ENCODE results near the gene MYT1.
"Not testable (repeated sequence)": the region's sequence is repeated elsewhere in the genome, so short reads cannot be mapped to it uniquely, and the experiment has no call there.

Gene MYT1

GRCh38 chr20:64278317-64278681, 114.0 kb downstream of the MYT1 start:
- no peak for TF ChIP-seq Cebpa-rat (IDR thresholded peaks at IDR 0.05)
- Histone ChIP-seq H3K9ac (no peak overlapping the region), H4K20me1 (peaks cover 0 to 17% (median 2%) of the 10 kb centered on the region in 11 experiments; a peak in 9 of 22 replicates), H3K4me1 (peaks cover 0 to 13% (median 8%) of the 10 kb centered on the region in 10 experiments; a peak in 10 of 20 replicates), H3K4me2 (peak overlapping the region in 1 of 11 experiments; percentile 32; a peak in 1 of 22 replicates), H3K36me3 (peaks cover 10 to 38% (median 20%) of the 10 kb centered on the region in 11 experiments), H3K27ac (no peak overlapping the region), H3K4me3 (no peak overlapping the region), H3K9me3 (replicated peaks in 1 of 11) (no peaks in the 10 kb centered on the region), H3K27me3 (no peaks in the 10 kb centered on the region)

DNA sequence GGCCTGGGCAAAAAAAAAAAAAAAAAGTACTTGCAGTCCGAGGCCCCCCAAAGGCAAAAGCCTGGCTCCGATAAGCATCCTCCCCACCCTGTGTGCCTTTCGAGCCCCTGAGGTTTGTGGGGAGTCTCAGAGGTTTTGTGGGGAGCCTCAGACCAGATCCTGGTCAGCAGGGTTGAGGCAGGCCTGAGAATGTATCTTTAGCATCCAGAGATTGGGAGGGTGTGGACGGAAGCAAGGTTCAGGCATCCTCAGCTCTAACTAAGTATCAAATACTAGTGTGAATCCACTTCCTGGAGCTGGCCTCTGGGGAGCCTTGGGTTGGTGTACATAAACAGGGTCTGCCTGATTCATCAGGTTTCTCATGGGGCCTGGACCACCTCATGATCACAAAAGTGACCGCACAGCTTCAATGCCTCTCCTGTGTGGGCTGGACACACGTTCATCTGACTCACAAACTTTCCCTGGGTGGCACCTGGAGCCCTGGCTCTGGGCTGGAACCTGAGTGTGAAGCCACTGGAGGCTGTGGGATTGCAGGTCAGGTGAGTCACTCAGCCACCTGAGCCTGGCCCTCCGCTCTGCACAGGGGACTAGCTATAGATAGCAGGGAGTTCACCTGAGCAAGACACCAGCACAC, 115.7 kb downstream of the MYT1 start:
- H3K4me1 ChIP-seq = peaks cover 0 to 13% (median 8%) of the 10 kb centered on the region in 10 experiments; a peak in 10 of 20 replicates
- H3K4me3 ChIP-seq = no peak overlapping the region
- no peak overlapping the region for H3K27ac ChIP-seq
- H3K4me2 ChIP-seq = peak overlapping the region in 5 of 11 experiments; percentile 2 to 28 (median 12); a peak in 4 of 22 replicates
- H4K20me1 ChIP-seq = peaks cover 0 to 6% (median 0%) of the 10 kb centered on the region in 11 experiments; a peak in 3 of 22 replicates
- H3K9me3 ChIP-seq (replicated peaks in 1 of 11) = peaks cover 0 to 6% (median 4%) of the 10 kb centered on the region in 11 experiments; a peak in 13 of 22 replicates
- H3K36me3 ChIP-seq = peaks cover 4 to 21% (median 7%) of the 10 kb centered on the region in 11 experiments; a peak in 10 of 22 replicates
- H3K9ac ChIP-seq = no peak overlapping the region
- TF ChIP-seq Cebpa-rat (IDR thresholded peaks at IDR 0.05) = no peak
- H3K27me3 ChIP-seq = no peaks in the 10 kb centered on the region

GRCh38 chr20:64280460-64280843, 116.2 kb downstream of the MYT1 start:
- Histone ChIP-seq H3K9me3 (replicated peaks in 1 of 11) (peaks cover 0 to 11% (median 9%) of the 10 kb centered on the region in 11 experiments; a peak in 17 of 22 replicates), H3K4me2 (no peak overlapping the region), H3K27ac (no peak overlapping the region), H3K4me3 (no peak overlapping the region), H3K9ac (no peak overlapping the region), H3K36me3 (peaks cover 4 to 19% (median 7%) of the 10 kb centered on the region in 11 experiments; a peak in 9 of 22 replicates), H4K20me1 (peaks cover 0 to 6% (median 0%) of the 10 kb centered on the region in 11 experiments; a peak in 3 of 22 replicates), H3K27me3 (no peaks in the 10 kb centered on the region), H3K4me1 (peaks cover 0 to 13% (median 8%) of the 10 kb centered on the region in 10 experiments; a peak in 10 of 20 replicates)
- TF ChIP-seq Cebpa-rat (IDR thresholded peaks at IDR 0.05) = no peak

DNA sequence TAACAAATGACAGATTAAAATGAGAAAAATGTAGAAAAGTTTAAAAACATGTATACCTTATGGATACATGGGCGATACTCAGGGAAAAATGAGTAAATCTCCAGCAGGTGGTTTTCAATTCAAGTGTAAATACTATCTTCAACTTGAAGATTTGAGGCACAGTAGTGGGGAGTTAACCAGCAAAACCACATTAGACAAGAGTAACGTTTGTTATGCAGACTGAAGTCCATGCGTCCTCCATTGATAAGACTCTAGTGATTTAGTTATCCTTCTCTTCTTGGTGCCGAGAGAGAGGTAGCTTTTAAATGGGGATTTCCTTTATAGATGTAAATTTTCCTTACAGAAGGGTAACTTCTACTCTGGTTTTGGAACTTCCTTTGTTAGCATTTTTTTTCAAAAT, 119.4 kb downstream of the MYT1 start:
- Histone ChIP-seq H3K36me3 (no peaks in the 10 kb centered on the region), H3K9me3 (replicated peaks in 1 of 11) (peaks cover 9 to 21% (median 20%) of the 10 kb centered on the region in 11 experiments; a peak in 21 of 22 replicates), H3K27me3 (no peaks in the 10 kb centered on the region), H3K4me3 (no peak overlapping the region), H3K9ac (no peak overlapping the region), H3K4me2 (no peak overlapping the region), H3K27ac (no peak overlapping the region), H3K4me1 (peaks cover 0 to 13% (median 4%) of the 10 kb centered on the region in 10 experiments; a peak in 8 of 20 replicates), H4K20me1 (no peaks in the 10 kb centered on the region)
- no peak for TF ChIP-seq Cebpa-rat (IDR thresholded peaks at IDR 0.05)

DNA sequence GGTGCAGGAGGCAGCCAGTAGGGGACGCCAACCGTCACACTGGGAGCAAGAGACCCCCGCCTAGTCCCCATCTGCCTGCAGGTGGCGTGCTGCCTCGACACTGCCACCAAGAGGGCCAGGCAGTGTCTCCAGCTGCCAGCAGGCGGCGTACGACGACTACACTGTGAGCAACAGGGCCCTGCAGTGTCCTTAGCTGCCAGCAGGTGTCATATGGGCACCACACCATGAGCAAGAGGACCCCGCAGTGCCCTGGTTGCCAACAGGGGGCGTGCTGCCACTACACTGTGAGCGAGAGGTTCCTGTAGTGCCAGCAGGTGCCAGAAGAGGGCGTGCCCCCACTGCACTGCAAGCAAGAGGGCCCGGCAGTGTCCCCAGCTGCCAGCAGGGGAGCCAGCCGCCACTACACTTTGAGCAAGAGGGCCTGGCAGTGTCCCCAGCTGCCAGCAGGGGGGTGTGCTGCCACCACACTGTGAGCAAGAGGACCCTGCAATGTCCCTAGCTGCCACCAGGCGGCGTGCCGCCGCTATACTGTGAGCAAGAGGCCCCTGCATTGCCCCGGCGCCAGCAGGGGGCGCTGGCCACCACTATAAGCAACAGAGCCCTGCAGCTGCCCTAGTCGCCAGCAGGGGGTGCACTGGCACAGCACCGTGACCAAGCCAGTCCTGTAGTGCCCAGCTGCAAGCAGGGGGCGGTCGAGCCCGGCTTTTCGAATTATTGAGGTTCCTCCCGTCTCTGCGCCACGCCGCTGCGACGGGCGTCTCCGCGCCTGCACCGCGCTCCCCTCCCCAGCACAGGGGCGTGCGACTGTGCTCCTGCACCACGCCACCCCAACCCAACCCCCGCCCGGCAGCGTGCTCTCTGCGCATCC, 121.6 kb downstream of the MYT1 start:
- peaks cover 9 to 21% (median 20%) of the 10 kb centered on the region in 11 experiments; a peak in 21 of 22 replicates for H3K9me3 ChIP-seq (replicated peaks in 1 of 11)
- H3K4me2 ChIP-seq = not testable (repeated sequence)

GRCh38 chr20:64286447-64287263, 122.4 kb downstream of the MYT1 start:
- not testable (repeated sequence) for H3K4me3 ChIP-seq, H3K4me2 ChIP-seq, H3K27ac ChIP-seq, H3K9ac ChIP-seq, H3K36me3 ChIP-seq, H3K27me3 ChIP-seq, H3K4me1 ChIP-seq, H4K20me1 ChIP-seq
- peaks cover 9 to 21% (median 20%) of the 10 kb centered on the region in 11 experiments; a peak in 21 of 22 replicates for H3K9me3 ChIP-seq (replicated peaks in 1 of 11)

More for the DNA sequence above, 121.6 kb downstream of the MYT1 start:
- H3K4me3 ChIP-seq, H3K27me3 ChIP-seq, H3K36me3 ChIP-seq, H3K9ac ChIP-seq, H3K27ac ChIP-seq, H3K4me1 ChIP-seq, H4K20me1 ChIP-seq: not testable (repeated sequence)

DNA sequence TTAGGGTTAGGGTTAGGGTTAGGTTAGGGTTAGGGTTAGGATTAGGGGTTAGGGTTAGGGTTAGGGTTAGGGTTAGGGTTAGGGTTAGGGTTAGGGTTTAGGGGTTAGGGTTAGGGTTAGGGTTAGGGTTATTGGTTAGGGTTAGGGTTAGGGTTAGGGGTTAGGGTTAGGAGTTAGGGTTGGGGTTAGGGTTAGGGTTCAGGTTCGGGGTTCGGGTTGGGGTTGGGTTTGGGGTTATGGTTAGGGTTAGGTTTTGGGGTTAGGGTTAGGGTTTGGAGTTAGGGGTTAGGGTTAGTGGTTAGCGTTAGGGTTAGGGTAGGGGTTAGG, 123.0 kb downstream of the MYT1 start:
- H4K20me1 ChIP-seq, H3K36me3 ChIP-seq, H3K4me3 ChIP-seq, H3K4me1 ChIP-seq, H3K4me2 ChIP-seq, H3K9ac ChIP-seq, H3K27me3 ChIP-seq, H3K27ac ChIP-seq: not testable (repeated sequence)
- peaks cover 9 to 21% (median 20%) of the 10 kb centered on the region in 11 experiments; a peak in 21 of 22 replicates for H3K9me3 ChIP-seq (replicated peaks in 1 of 11)

Data from BLaER1 treated with 17β-estradiol and CSF1 and Interleukin-3, amounts not matched to agents 10 nM and 100 nM (cell line).